Right lobe of liver (tissue), 6 donors: ENCODE data around the gene SPAG16. TPM values are rescaled to one million over a fixed set of nuclear protein-coding genes. Genes with fewer than 3 reads are reported as not detected.

Experiments
- ATAC-seq, 4 donors: fragments of 200-7000 bp; cut with Tn5 transposase; one replicate each; pipeline ENCODE4 v1.9.1; 2020; ENCODE audit warnings: mild to moderate bottlenecking in 4 of 4, moderate library complexity in 4 of 4
- DNase-seq, 3 donors: peaks; one replicate each; pipeline ENCODE4 v3.0.0-alpha.2; 2020
- H3K27ac ChIP-seq, 3 donors: fragments of 200-600 bp; one replicate each; pipeline ENCODE4 v1.8.0; 2022
- H3K27me3 ChIP-seq, 2 donors: fragments of 200-600 bp; one replicate each; pipeline ENCODE4 v1.8.0; 2022
- H3K36me3 ChIP-seq, 4 donors: fragments of 200-600 bp; sonication (generic) in 1 of 4; one replicate each; pipeline versions ENCODE4 v1.5.1 to v1.8.0; 2017 to 2022; ENCODE audit warnings: control low read depth in 1 of 4
- H3K4me1 ChIP-seq, 4 donors: fragments of 200-600 bp; sonication (generic) in 1 of 4; one replicate each; pipeline versions ENCODE4 v1.5.1 to v1.8.0; 2017 to 2022; ENCODE audit warnings: control low read depth in 1 of 4
- H3K4me3 ChIP-seq, 3 donors: fragments of 200-600 bp; one replicate each; pipeline ENCODE4 v1.8.0; 2022
- H3K9me3 ChIP-seq, 4 donors: fragments of 200-600 bp; sonication (generic) in 1 of 4; one replicate each; pipeline versions ENCODE4 v1.5.1 to v1.8.0; 2017 to 2022; ENCODE audit warnings: control low read depth in 1 of 4
- CTCF ChIP-seq, 4 donors: fragments of 200-600 bp in 3 of 4; fragments of 450-650 bp in 1 of 4; IDR thresholded peaks; one replicate each; pipeline versions ENCODE4 v1.5.1 to v1.8.0; 2016 to 2022; ENCODE audit warnings: antibody characterized with exemption in 4 of 4, mild to moderate bottlenecking in 2 of 4
- POLR2A ChIP-seq: fragments of 450-650 bp; IDR thresholded peaks from one replicate; pipeline ENCODE4 v1.6.1; 2017; ENCODE audit warnings: antibody characterized with exemption, mild to moderate bottlenecking
- WGBS: methylation state at CpG from one replicate; pipeline ENCODE4 v1.1.6; 2018; ENCODE audit warnings: low coverage, low lambda C conversion rate; ENCODE audit not compliant: insufficient coverage; ENCODE audit errors: missing lambda C conversion rate; 5-methylcytosine and 5-hydroxymethylcytosine counted together
- intact Hi-C, 2 donors: fragments of 100-400 bp; cut with DNase I; formaldehyde crosslinking; loops; one replicate each; pipeline versions ENCODE4 v1.11.2 to v1.14.1; 2022
- total RNA-seq, 6 experiments: library from RNA; depleted of rRNA in 2 of 6; stranded (reverse); fragments of >200 nt in 2 of 6; fragmentation: NEBNext Ultra II Directional in 3 of 6; extraction: Animal tissue kit (Norgen Biotek cat#: 25700) in 3 of 6; gene quantifications; one replicate each; pipeline versions ENCODE4 v1.1.0 to v1.2.4, GENCODE V29; 2016 to 2023
- donor health status: DM: no; HTN: yes; CAD: no.
- donor health status: DM: no; HTN: no; CAD: no.
- donor health status: DM: no; HTN: no; CAD: no.
- donor health status: DM: no; HTN: yes; CAD: no.
- donor health status: DM: no; HTN: yes; CAD: no.

SPAG16 gene
- total RNA-seq, 6 experiments from 2014 or later: 7.2 to 15.3 (median 9.0) TPM

GRCh38 chr2:213249502-213249901 is 34.8 kb upstream of the SPAG16 start:
- ATAC-seq (no peak), DNase-seq (no peak)
- H3K4me1 ChIP-seq: no peaks in the 10 kb centered on the region
- no peaks in the 10 kb centered on the region for H3K9me3 ChIP-seq
- H3K36me3 ChIP-seq: no peaks in the 10 kb centered on the region
- intact Hi-C loops: no loop called here
- H3K27me3 ChIP-seq: no peaks in the 10 kb centered on the region
- 69% methylated on average over 6 of the region's 6 CpGs for WGBS
- TF ChIP-seq CTCF (IDR thresholded peaks at IDR 0.05) (no peak), POLR2A (no peak)
- H3K4me3 ChIP-seq: no peak overlapping the region
- no peak overlapping the region for H3K27ac ChIP-seq

GRCh38 chr2:213251618-213252017 is 32.6 kb upstream of the SPAG16 start:
- no peak overlapping the region for H3K4me3 ChIP-seq
- intact Hi-C loops: loop anchor here in 1 of 2 donors (10.0 kb wide), 1 partner anchor 683 kb away; no protein-coding TSS in a partner anchor
- TF ChIP-seq POLR2A (no peak), CTCF (IDR thresholded peaks at IDR 0.05) (peak; percentile 65 to 74 (median 70))
- H3K36me3 ChIP-seq: no peaks in the 10 kb centered on the region
- DNase-seq (no peak), ATAC-seq (peak; percentile 77 to 88 (median 86))
- no peaks in the 10 kb centered on the region for H3K9me3 ChIP-seq
- H3K27me3 ChIP-seq: no peaks in the 10 kb centered on the region
- WGBS: 33% methylated on average over 3 of the region's 3 CpGs
- no peak overlapping the region for H3K27ac ChIP-seq
- no peaks in the 10 kb centered on the region for H3K4me1 ChIP-seq

- TF ChIP-seq CTCF (IDR thresholded peaks at IDR 0.05) (no peak), POLR2A (no peak)
- intact Hi-C loops: loop anchor here in 1 of 2 donors (10.0 kb wide), 1 partner anchor 683 kb away; no protein-coding TSS in a partner anchor
- no peak overlapping the region for H3K27ac ChIP-seq
- H3K4me1 ChIP-seq: no peaks in the 10 kb centered on the region
- ATAC-seq: no peak
- no peak overlapping the region for H3K4me3 ChIP-seq
- no peaks in the 10 kb centered on the region for H3K27me3 ChIP-seq
- H3K36me3 ChIP-seq: no peaks in the 10 kb centered on the region
- DNase-seq: no peak
- 40% methylated on average over 1 of the region's 1 CpG for WGBS
- H3K9me3 ChIP-seq: no peaks in the 10 kb centered on the region
Observed at GRCh38 chr2:213252206-213252605, 32.1 kb upstream of the SPAG16 start.

- H3K27me3 ChIP-seq: no peaks in the 10 kb centered on the region
- no peaks in the 10 kb centered on the region for H3K4me1 ChIP-seq
- no peak for TF ChIP-seq CTCF (IDR thresholded peaks at IDR 0.05)
- no peak for TF ChIP-seq POLR2A
- DNase-seq: no peak
- H3K9me3 ChIP-seq: no peaks in the 10 kb centered on the region
- intact Hi-C loops: loop anchor here in 1 of 2 donors (10.0 kb wide), 1 partner anchor 682 kb away; no protein-coding TSS in a partner anchor
- no peak overlapping the region for H3K27ac ChIP-seq
- no peak for ATAC-seq
- H3K4me3 ChIP-seq: no peak overlapping the region
- WGBS: 36% methylated on average over 4 of the region's 4 CpGs
- no peaks in the 10 kb centered on the region for H3K36me3 ChIP-seq
Observed at GRCh38 chr2:213253162-213253561, 31.1 kb upstream of the SPAG16 start.

- DNase-seq (no peak), ATAC-seq (no peak)
- H3K27me3 ChIP-seq: no peaks in the 10 kb centered on the region
- no peaks in the 10 kb centered on the region for H3K36me3 ChIP-seq
- no peak overlapping the region for H3K4me3 ChIP-seq
- H3K9me3 ChIP-seq: no peaks in the 10 kb centered on the region
- no peak overlapping the region for H3K27ac ChIP-seq
- TF ChIP-seq POLR2A (no peak), CTCF (IDR thresholded peaks at IDR 0.05) (no peak)
- no peaks in the 10 kb centered on the region for H3K4me1 ChIP-seq
- 74% methylated on average over 1 of the region's 1 CpG for WGBS
- intact Hi-C loops: loop anchor here in 1 of 2 donors (10.0 kb wide), 1 partner anchor 676 kb away; no protein-coding TSS in a partner anchor
Observed at GRCh38 chr2:213259266-213259665, 25.0 kb upstream of the SPAG16 start.
